ENCODE results near the gene EVI5. TPM values are rescaled to one million over a fixed set of nuclear protein-coding genes. Genes with fewer than 3 reads are reported as not detected.
A peak's percentile ranks its signal among the peaks of the same experiment; 100 is the strongest.

EVI5 gene
- total RNA-seq, 1 experiment from 2014 or later = 31.6 TPM

DNA sequence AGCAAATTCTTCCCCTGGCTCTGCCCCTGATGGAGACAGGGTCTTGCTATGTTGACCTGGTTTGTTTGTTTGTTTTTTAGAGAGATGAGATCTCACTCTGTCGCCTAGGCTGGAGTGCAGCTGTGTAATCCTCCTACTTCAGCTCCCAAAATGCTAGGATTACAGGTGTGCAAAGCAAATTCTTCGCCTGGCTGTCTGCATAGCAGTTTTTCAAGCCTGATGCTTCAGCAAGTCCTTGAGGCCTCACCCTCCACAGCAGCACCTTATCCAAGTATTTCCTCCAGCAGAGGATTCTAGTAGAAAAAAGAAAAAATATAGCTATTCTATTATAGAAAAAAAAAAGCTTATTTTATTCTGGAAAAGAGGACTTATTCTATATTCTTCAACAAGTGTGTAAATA is 31.8 kb upstream of the EVI5 start:
- intact Hi-C loops (cut with micrococcal nuclease; ENCODE audit: unreplicated experiment) = loop anchor here (5.0 to 10.0 kb wide), 2 partner anchors 64 to 822 kb away; no protein-coding TSS in a partner anchor
- H3K36me3 ChIP-seq (ENCODE audit: insufficient read depth, low read length, poor library complexity, severe bottlenecking) = no peaks in the 10 kb centered on the region
- ChIA-PET CTCF (interaction anchor here (0.6 to 0.8 kb wide), 2 partner anchors 177 to 204 kb away, joined by 3 to 4 read pairs; no protein-coding TSS in a partner anchor), POLR2A (ENCODE audit: low non-redundant PET) (no interaction called here)
- no peak overlapping the region for H3K27ac ChIP-seq (ENCODE audit: low read depth, low read length, poor library complexity, severe bottlenecking)
- DNase-seq (ENCODE audit: low spot score) = no peak
- no TSS peak for BruUV-seq (replicated peaks)
- no peaks in the 10 kb centered on the region for H3K27me3 ChIP-seq (replicated peaks; ENCODE audit: insufficient read depth, low read depth, low read length, poor library complexity)
- no peak overlapping the region for H3K4me3 ChIP-seq (ENCODE audit: low read depth, low read length, poor library complexity, severe bottlenecking)
- no peaks in the 10 kb centered on the region for H3K9me3 ChIP-seq (ENCODE audit: low read depth, low read length, poor library complexity, severe bottlenecking)
- TF ChIP-seq EZH2 (IDR thresholded peaks at IDR 0.05; ENCODE audit: borderline replicate concordance, low read depth, low read length, poor library complexity, severe bottlenecking) = no peak
- no peaks in the 10 kb centered on the region for H3K4me1 ChIP-seq (ENCODE audit: insufficient read depth, low read length, poor library complexity, severe bottlenecking)

DNA sequence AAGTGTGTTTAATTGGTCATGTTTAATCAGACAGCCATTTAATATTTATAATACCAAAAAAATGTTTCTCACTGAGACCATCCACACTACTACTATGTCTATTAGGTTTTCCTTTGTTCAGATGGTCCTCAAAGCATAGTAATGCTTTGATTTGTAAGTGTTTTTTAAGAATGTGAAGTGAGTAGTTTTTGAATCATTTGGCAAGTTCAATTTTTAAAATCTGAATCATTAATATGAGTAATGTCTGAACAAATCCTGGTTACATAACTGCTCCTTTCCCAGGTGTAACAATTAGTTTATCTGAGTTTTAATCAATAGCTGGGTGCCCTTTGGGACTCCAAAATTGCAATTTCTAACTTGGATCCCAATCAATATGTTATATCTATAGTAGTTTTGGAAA is 23.5 kb upstream of the EVI5 start:
- no peaks in the 10 kb centered on the region for H3K27me3 ChIP-seq (replicated peaks; ENCODE audit: insufficient read depth, low read depth, low read length, poor library complexity)
- no peaks in the 10 kb centered on the region for H3K36me3 ChIP-seq (ENCODE audit: insufficient read depth, low read length, poor library complexity, severe bottlenecking)
- ChIA-PET POLR2A (ENCODE audit: low non-redundant PET) (no interaction called here), CTCF (no interaction called here)
- intact Hi-C loops (cut with micrococcal nuclease; ENCODE audit: unreplicated experiment) = no loop called here
- no peaks in the 10 kb centered on the region for H3K4me1 ChIP-seq (ENCODE audit: insufficient read depth, low read length, poor library complexity, severe bottlenecking)
- H3K9me3 ChIP-seq (ENCODE audit: low read depth, low read length, poor library complexity, severe bottlenecking) = no peaks in the 10 kb centered on the region
- DNase-seq (ENCODE audit: low spot score) = no peak
- no peak for TF ChIP-seq EZH2 (IDR thresholded peaks at IDR 0.05; ENCODE audit: borderline replicate concordance, low read depth, low read length, poor library complexity, severe bottlenecking)
- TF ChIP-seq, protein P1, sequence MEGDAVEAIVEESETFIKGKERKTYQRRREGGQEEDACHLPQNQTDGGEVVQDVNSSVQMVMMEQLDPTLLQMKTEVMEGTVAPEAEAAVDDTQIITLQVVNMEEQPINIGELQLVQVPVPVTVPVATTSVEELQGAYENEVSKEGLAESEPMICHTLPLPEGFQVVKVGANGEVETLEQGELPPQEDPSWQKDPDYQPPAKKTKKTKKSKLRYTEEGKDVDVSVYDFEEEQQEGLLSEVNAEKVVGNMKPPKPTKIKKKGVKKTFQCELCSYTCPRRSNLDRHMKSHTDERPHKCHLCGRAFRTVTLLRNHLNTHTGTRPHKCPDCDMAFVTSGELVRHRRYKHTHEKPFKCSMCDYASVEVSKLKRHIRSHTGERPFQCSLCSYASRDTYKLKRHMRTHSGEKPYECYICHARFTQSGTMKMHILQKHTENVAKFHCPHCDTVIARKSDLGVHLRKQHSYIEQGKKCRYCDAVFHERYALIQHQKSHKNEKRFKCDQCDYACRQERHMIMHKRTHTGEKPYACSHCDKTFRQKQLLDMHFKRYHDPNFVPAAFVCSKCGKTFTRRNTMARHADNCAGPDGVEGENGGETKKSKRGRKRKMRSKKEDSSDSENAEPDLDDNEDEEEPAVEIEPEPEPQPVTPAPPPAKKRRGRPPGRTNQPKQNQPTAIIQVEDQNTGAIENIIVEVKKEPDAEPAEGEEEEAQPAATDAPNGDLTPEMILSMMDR (conservative IDR thresholded peaks at IDR 0.05; ENCODE audit: low read depth, low read length) = no peak
- H3K4me3 ChIP-seq (ENCODE audit: low read depth, low read length, poor library complexity, severe bottlenecking) = no peak overlapping the region
- no TSS peak for BruUV-seq (replicated peaks)
- H3K27ac ChIP-seq (ENCODE audit: low read depth, low read length, poor library complexity, severe bottlenecking) = no peak overlapping the region

DNA sequence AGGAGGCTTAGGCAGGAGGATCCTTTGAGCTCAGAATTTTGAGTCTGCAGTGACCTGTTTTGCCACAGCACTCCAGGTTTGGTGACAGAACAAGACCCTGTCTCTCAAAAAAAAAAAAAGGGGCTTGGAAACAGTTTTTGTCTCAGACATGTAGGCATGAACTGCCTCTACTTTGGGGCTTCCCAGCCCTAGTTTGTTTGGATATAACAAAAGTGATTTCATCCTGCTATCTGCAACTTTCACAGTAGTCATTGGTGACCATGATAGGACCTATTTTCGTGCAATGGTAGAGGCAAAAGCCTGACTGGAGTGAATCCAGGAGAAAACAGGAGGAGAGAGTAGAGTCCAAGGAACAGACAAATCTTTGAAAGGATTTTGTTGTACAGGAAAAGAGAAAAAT is 20.3 kb upstream of the EVI5 start:
- no peaks in the 10 kb centered on the region for H3K27me3 ChIP-seq (replicated peaks; ENCODE audit: insufficient read depth, low read depth, low read length, poor library complexity)
- ChIA-PET POLR2A (ENCODE audit: low non-redundant PET) (no interaction called here), CTCF (no interaction called here)
- intact Hi-C loops (cut with micrococcal nuclease; ENCODE audit: unreplicated experiment) = no loop called here
- H3K4me3 ChIP-seq (ENCODE audit: low read depth, low read length, poor library complexity, severe bottlenecking) = no peak overlapping the region
- H3K27ac ChIP-seq (ENCODE audit: low read depth, low read length, poor library complexity, severe bottlenecking) = no peak overlapping the region
- no peak for DNase-seq (ENCODE audit: low spot score)
- no peak for TF ChIP-seq EZH2 (IDR thresholded peaks at IDR 0.05; ENCODE audit: borderline replicate concordance, low read depth, low read length, poor library complexity, severe bottlenecking)
- TF ChIP-seq, protein P1 (conservative IDR thresholded peaks at IDR 0.05; ENCODE audit: low read depth, low read length) = no peak
- no peaks in the 10 kb centered on the region for H3K36me3 ChIP-seq (ENCODE audit: insufficient read depth, low read length, poor library complexity, severe bottlenecking)
- no peaks in the 10 kb centered on the region for H3K9me3 ChIP-seq (ENCODE audit: low read depth, low read length, poor library complexity, severe bottlenecking)
- H3K4me1 ChIP-seq (ENCODE audit: insufficient read depth, low read length, poor library complexity, severe bottlenecking) = no peaks in the 10 kb centered on the region
- no TSS peak for BruUV-seq (replicated peaks)

DNA sequence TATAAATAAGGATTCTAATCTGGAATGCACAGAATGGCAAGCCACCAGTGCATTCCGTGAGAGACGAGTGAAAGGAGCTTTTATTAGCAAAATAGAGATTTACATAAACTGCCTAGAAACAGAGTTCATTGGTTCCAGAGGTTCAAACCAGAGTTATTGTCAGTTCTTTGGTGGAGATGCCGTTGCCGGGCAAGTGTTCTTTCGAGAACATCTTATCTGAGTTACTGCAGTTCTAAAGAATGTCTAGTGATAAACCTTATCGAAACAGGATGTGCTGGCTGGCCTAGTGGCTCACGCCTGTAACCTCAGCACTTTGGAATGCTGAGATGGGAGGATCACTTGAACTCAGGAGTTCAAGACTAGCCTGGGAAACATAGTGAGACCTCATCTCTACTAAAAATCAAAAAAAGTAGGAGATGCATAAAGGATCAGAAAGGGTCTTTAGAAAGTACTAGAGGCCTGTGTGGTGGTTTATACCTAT is 19.9 kb upstream of the EVI5 start:
- Histone ChIP-seq H3K36me3 (ENCODE audit: insufficient read depth, low read length, poor library complexity, severe bottlenecking) (no peaks in the 10 kb centered on the region), H3K27ac (ENCODE audit: low read depth, low read length, poor library complexity, severe bottlenecking) (no peak overlapping the region), H3K27me3 (replicated peaks; ENCODE audit: insufficient read depth, low read depth, low read length, poor library complexity) (no peaks in the 10 kb centered on the region), H3K9me3 (ENCODE audit: low read depth, low read length, poor library complexity, severe bottlenecking) (no peaks in the 10 kb centered on the region), H3K4me3 (ENCODE audit: low read depth, low read length, poor library complexity, severe bottlenecking) (no peak overlapping the region), H3K4me1 (ENCODE audit: insufficient read depth, low read length, poor library complexity, severe bottlenecking) (no peaks in the 10 kb centered on the region)
- POLR2A ChIA-PET (ENCODE audit: low non-redundant PET) = no interaction called here
- TF ChIP-seq, protein P1 (conservative IDR thresholded peaks at IDR 0.05; ENCODE audit: low read depth, low read length) = no peak
- TF ChIP-seq EZH2 (IDR thresholded peaks at IDR 0.05; ENCODE audit: borderline replicate concordance, low read depth, low read length, poor library complexity, severe bottlenecking) = no peak
- no TSS peak for BruUV-seq (replicated peaks)
- DNase-seq (ENCODE audit: low spot score) = peak; percentile 84
- intact Hi-C loops (cut with micrococcal nuclease; ENCODE audit: unreplicated experiment) = no loop called here
- CTCF ChIA-PET = no interaction called here
